IMR-90 (cell line): Measurements from ENCODE around the gene GSTM3. TPM values are rescaled to one million over a fixed set of nuclear protein-coding genes. Genes with fewer than 3 reads are reported as not detected.
A peak's percentile ranks its signal among the peaks of the same experiment; 100 is the strongest.

ENCODE experiments used
- ATAC-seq: fragments of 200-7000 bp; cut with Tn5 transposase; 2 replicates; pipeline ENCODE4 v1.9.1; 2020; ENCODE audit warnings: low read depth, mild to moderate bottlenecking, moderate library complexity
- BruUV-seq: library from RNA; stranded (reverse); fragments of 400-500 nt; replicated peaks from 2 replicates; lab custom pipeline; 2021; lab: Mats Ljungman, UMichigan
- CTCF ChIA-PET: fragments of 300-600 bp; formaldehyde crosslinking; extraction: SDS; loops from one replicate; lab custom pipeline; 2021; ENCODE audit warnings: antibody characterized with exemption; lab: Yijun Ruan, JAX
- POLR2A ChIA-PET: fragments of 300-600 bp; sonication (Branson Sonifier 250); formaldehyde crosslinking; loops from one replicate; lab custom pipeline; 2022; ENCODE audit warnings: antibody characterized with exemption; ENCODE audit not compliant: unreplicated experiment; lab: Charles Lee
- DNase-seq: peaks from one replicate; pipeline ENCODE4 v3.0.0; 2013
- H2AFZ ChIP-seq: replicated peaks from 2 replicates; pipeline ENCODE3; 2013; ENCODE audit warnings: low read length, mild to moderate bottlenecking; ENCODE audit not compliant: poor library complexity
- H2AK5ac ChIP-seq: 2 replicates; pipeline ENCODE4 v1.6.1; 2013; ENCODE audit warnings: low read depth, low read length, inconsistent platforms
- H2AK9ac ChIP-seq: replicated peaks from 2 replicates; pipeline ENCODE3; 2013; ENCODE audit warnings: mild to moderate bottlenecking, low read depth, low read length, moderate library complexity; ENCODE audit not compliant: poor library complexity
- H2BK120ac ChIP-seq: 2 replicates; pipeline ENCODE4 v1.6.1; 2013; ENCODE audit warnings: low read depth, low read length, inconsistent platforms
- H2BK15ac ChIP-seq: 3 replicates; pipeline ENCODE4 v1.6.1; 2013; ENCODE audit warnings: low read depth, low read length, inconsistent platforms
- H2BK20ac ChIP-seq: 2 replicates; pipeline ENCODE4 v1.6.1; 2013; ENCODE audit warnings: low read depth, mild to moderate bottlenecking, inconsistent platforms, low read length, moderate library complexity
- H2BK5ac ChIP-seq: 2 replicates; pipeline ENCODE4 v1.6.1; 2013; ENCODE audit warnings: mild to moderate bottlenecking, low read depth, low read length, inconsistent platforms; ENCODE audit not compliant: poor library complexity, severe bottlenecking
- H3K14ac ChIP-seq: replicated peaks from 2 replicates; pipeline ENCODE4 v1.6.1; 2013; ENCODE audit warnings: low read depth, low read length, inconsistent platforms
- H3K18ac ChIP-seq: 2 replicates; pipeline ENCODE4 v1.6.1; 2013; ENCODE audit warnings: low read depth, low read length, control low read depth
- H3K23ac ChIP-seq: 2 replicates; pipeline ENCODE4 v1.6.1; 2013; ENCODE audit warnings: low read depth, low read length, inconsistent platforms
- H3K27ac ChIP-seq: 2 replicates; pipeline ENCODE4 v1.5.1; 2013; ENCODE audit warnings: mild to moderate bottlenecking, control low read depth, low read length; ENCODE audit not compliant: insufficient read depth
- H3K27me3 ChIP-seq: 2 replicates; pipeline ENCODE4 v1.6.1; 2013; ENCODE audit warnings: low read length; ENCODE audit not compliant: control insufficient read depth, insufficient read depth
- H3K36me3 ChIP-seq: 2 replicates; pipeline ENCODE4 v1.6.1; 2013; ENCODE audit warnings: low read length, mixed read lengths; ENCODE audit not compliant: control insufficient read depth, insufficient read depth
- H3K4ac ChIP-seq: 2 replicates; pipeline ENCODE4 v1.6.1; 2013; ENCODE audit warnings: low read depth, low read length, inconsistent platforms
- H3K4me1 ChIP-seq: 2 replicates; pipeline ENCODE4 v1.6.1; 2013; ENCODE audit warnings: low read length, mixed read lengths; ENCODE audit not compliant: control insufficient read depth, insufficient read depth
- H3K4me2 ChIP-seq: 2 replicates; pipeline ENCODE4 v1.6.1; 2013; ENCODE audit warnings: low read depth, mild to moderate bottlenecking, control low read depth, low read length, moderate library complexity
- H3K4me3 ChIP-seq: 2 replicates; pipeline ENCODE4 v1.5.1; 2013; ENCODE audit warnings: low read depth, mild to moderate bottlenecking, control low read depth, low read length, moderate library complexity; ENCODE audit not compliant: insufficient read depth
- H3K56ac ChIP-seq: 2 replicates; pipeline ENCODE4 v1.6.1; 2013; ENCODE audit warnings: low read length, inconsistent platforms; ENCODE audit not compliant: insufficient read depth; ENCODE audit errors: extremely low read depth
- H3K79me1 ChIP-seq, 2 experiments: 2 replicates each; pipeline ENCODE4 v1.6.1; 2013; ENCODE audit warnings: low read length in 2 of 2, inconsistent platforms in 1 of 2, low read depth in 1 of 2
- H3K9ac ChIP-seq: 2 replicates; pipeline ENCODE4 v1.6.1; 2013; ENCODE audit warnings: low read depth, low read length, control low read depth
- H3K9me1 ChIP-seq: 2 replicates; pipeline ENCODE4 v1.6.1; 2013; ENCODE audit warnings: low read length, inconsistent platforms; ENCODE audit not compliant: insufficient read depth
- H3K9me3 ChIP-seq: 2 replicates; pipeline ENCODE4 v1.6.1; 2013; ENCODE audit warnings: low read length; ENCODE audit not compliant: control insufficient read depth, insufficient read depth
- H4K20me1 ChIP-seq: 2 replicates; pipeline ENCODE4 v1.6.1; 2013; ENCODE audit warnings: low read length, inconsistent platforms; ENCODE audit not compliant: insufficient read depth
- H4K5ac ChIP-seq: 2 replicates; pipeline ENCODE4 v1.6.1; 2013; ENCODE audit warnings: mild to moderate bottlenecking, low read depth, low read length, control low read depth
- H4K8ac ChIP-seq, 2 experiments: 2 replicates each; pipeline ENCODE4 v1.6.1; 2013; ENCODE audit warnings: low read depth in 2 of 2, low read length in 2 of 2, control low read depth in 1 of 2, inconsistent platforms in 1 of 2
- H4K91ac ChIP-seq: 2 replicates; pipeline ENCODE4 v1.6.1; 2013; ENCODE audit warnings: low read depth, low read length, inconsistent platforms; ENCODE audit not compliant: insufficient read depth
- BHLHE40 ChIP-seq: fragments of 150-350 bp; IDR thresholded peaks from 2 replicates; pipeline ENCODE4 v1.6.1; 2016; ENCODE audit warnings: mild to moderate bottlenecking, low read depth, low read length
- CEBPB ChIP-seq: IDR thresholded peaks from 2 replicates; pipeline ENCODE4 v1.6.1; 2012; ENCODE audit warnings: low read depth, low read length, improper control_type of control experiment
- CHD1 ChIP-seq: IDR thresholded peaks from 2 replicates; pipeline ENCODE4 v1.6.1; 2012; ENCODE audit warnings: low read depth, low read length, improper control_type of control experiment
- CTCF ChIP-seq: conservative IDR thresholded peaks from 2 replicates; pipeline ENCODE4 v1.5.1; 2012; ENCODE audit warnings: mild to moderate bottlenecking, low read depth, low read length, improper control_type of control experiment
- ELK1 ChIP-seq: fragments of 150-350 bp; IDR thresholded peaks from 2 replicates; pipeline ENCODE4 v1.6.1; 2016; ENCODE audit warnings: low read depth, mild to moderate bottlenecking, low read length, moderate library complexity, borderline replicate concordance
- MAFK ChIP-seq: IDR thresholded peaks from 2 replicates; pipeline ENCODE4 v1.6.1; 2012; ENCODE audit warnings: low read depth, low read length, improper control_type of control experiment
- MAZ ChIP-seq: IDR thresholded peaks from 2 replicates; pipeline ENCODE4 v1.6.1; 2012; ENCODE audit warnings: low read depth, mild to moderate bottlenecking, low read length, improper control_type of control experiment, moderate library complexity, borderline replicate concordance
- MXI1 ChIP-seq: IDR thresholded peaks from 2 replicates; pipeline ENCODE4 v1.6.1; 2012; ENCODE audit warnings: low read depth, mild to moderate bottlenecking, low read length, moderate library complexity, borderline replicate concordance
- NFE2L2 ChIP-seq: fragments of 150-350 bp; IDR thresholded peaks from 2 replicates; pipeline ENCODE4 v1.6.1; 2016; ENCODE audit warnings: low read depth, mild to moderate bottlenecking, low read length
- POLR2A ChIP-seq: IDR thresholded peaks from 2 replicates; pipeline ENCODE4 v1.6.1; 2012; ENCODE audit warnings: mild to moderate bottlenecking, low read depth, low read length
- RAD21 ChIP-seq: IDR thresholded peaks from 2 replicates; pipeline ENCODE4 v1.6.1; 2012; ENCODE audit warnings: low read length, improper control_type of control experiment
- RCOR1 ChIP-seq: IDR thresholded peaks from 2 replicates; pipeline ENCODE4 v1.6.1; 2012; ENCODE audit warnings: mild to moderate bottlenecking, low read length, improper control_type of control experiment; ENCODE audit not compliant: insufficient replicate concordance
- RFX5 ChIP-seq: IDR thresholded peaks from 2 replicates; pipeline ENCODE4 v1.8.0; 2012; ENCODE audit warnings: low read depth, mild to moderate bottlenecking, low read length, moderate library complexity
- SMC3 ChIP-seq: fragments of 150-350 bp; IDR thresholded peaks from 2 replicates; pipeline ENCODE4 v1.6.1; 2016; ENCODE audit warnings: low read depth, mild to moderate bottlenecking, antibody characterized with exemption, low read length, moderate library complexity
- USF2 ChIP-seq: fragments of 150-350 bp; IDR thresholded peaks from 2 replicates; pipeline ENCODE4 v1.6.1; 2017; ENCODE audit warnings: mild to moderate bottlenecking, antibody characterized with exemption, low read length, low read depth
- WGBS, 2 experiments: methylation state at CpG; one replicate each; pipeline versions ENCODE4 v1.1.5 to v1.1.7; 2013; ENCODE audit warnings: missing lambda C conversion rate in 2 of 2; ENCODE audit not compliant: insufficient read length in 1 of 2; ENCODE audit errors: extremely low coverage in 2 of 2; 5-methylcytosine and 5-hydroxymethylcytosine counted together
- dilution Hi-C: fragments of 300-500 bp; cut with HindIII; formaldehyde crosslinking; loops from one replicate; pipeline ENCODE4 v1.14.3; 2018; ENCODE audit warnings: low sequenced_read_pairs; ENCODE audit not compliant: unreplicated experiment
- in situ Hi-C: fragments of 300-500 bp; cut with MboI; formaldehyde crosslinking; loops from 3 replicates; pipeline ENCODE4 v1.14.3; 2019; ENCODE audit warnings: low sequenced_read_pairs, inconsistent platforms, mixed read lengths
- intact Hi-C: fragments of 100-400 bp; cut with micrococcal nuclease; formaldehyde crosslinking; loops from 2 replicates; pipeline ENCODE4 v1.10.0; 2022
- polyA plus RNA-seq, 3 experiments: library from polyadenylated mRNA; depleted of rRNA; stranded (reverse); fragments of >200 nt; gene quantifications; 2 replicates each; pipeline ENCODE4 v1.2.3, GENCODE V29; 2012; ENCODE audit warnings: low replicate concordance in 1 of 3
- total RNA-seq: library from RNA; depleted of rRNA; stranded (reverse); fragments of >200 nt; gene quantifications from 2 replicates; pipeline ENCODE4 v1.2.3, GENCODE V29; 2012

Gene GSTM3
- total and polyA plus RNA-seq, 2 of the 4 experiments (the other 2 are of a cell fraction): 102 to 131 TPM

GRCh38 chr1:109784551-109785252 is 43.9 kb upstream of the GSTM3 start:
- intact Hi-C loops (no loop called here), in situ Hi-C loops (loop anchor here (25.0 kb wide), 1 partner anchor 128 kb away; the partner anchor contains the start of gene CSF1), dilution Hi-C loops (no loop called here)
- CTCF ChIA-PET: no interaction called here
- Histone ChIP-seq H4K91ac (peak overlapping the region; percentile 61), H3K9ac (no peak overlapping the region), H3K14ac (peak overlapping the region; percentile 31), H3K79me1 (no peaks in the 10 kb centered on the region), H3K27ac (no peak overlapping the region), H2BK5ac (no peak overlapping the region), H3K4me3 (no peak overlapping the region), H4K5ac (no peak overlapping the region), H3K4ac (peak overlapping the region; percentile 52), H2BK120ac (peak overlapping the region; percentile 71), H3K36me3 (no peaks in the 10 kb centered on the region), H3K27me3 (no peaks in the 10 kb centered on the region), H3K4me2 (no peak overlapping the region), H4K20me1 (no peaks in the 10 kb centered on the region), H3K9me3 (no peaks in the 10 kb centered on the region), H2BK20ac (peak overlapping the region; percentile 72), H3K4me1 (peaks cover 29% of the 10 kb centered on the region), H2BK15ac (peak overlapping the region; percentile 97; the same call in 1 of the 3 replicates), H2AK5ac (peak overlapping the region; percentile 92), H3K18ac (no peak overlapping the region; the same call in 1 of the 2 replicates), H3K23ac (no peak overlapping the region), H2AFZ (peak overlapping the region; percentile 64), H2AK9ac (peak overlapping the region; percentile 79), H4K8ac (no peak overlapping the region; a peak in 1 of 4 replicates), H3K56ac (no peak overlapping the region), H3K9me1 (peaks cover 28% of the 10 kb centered on the region)
- DNase-seq (no peak), ATAC-seq (no peak)
- POLR2A ChIA-PET: no interaction called here
- no TSS peak for BruUV-seq
- 92% methylated on average over 4 of the region's 5 CpGs; no CpG with 5 or more reads in 1 of the 2 experiments for WGBS, 2 experiments
- TF ChIP-seq RAD21 (no peak), MAZ (no peak), USF2 (no peak), BHLHE40 (no peak), CTCF (no peak), NFE2L2 (no peak), SMC3 (no peak), POLR2A (no peak), CEBPB (no peak), RFX5 (no peak), CHD1 (no peak), ELK1 (no peak), RCOR1 (no peak), MXI1 (no peak), MAFK (no peak)
